ENCODE data around the gene CERT1. TPM values are rescaled to one million over a fixed set of nuclear protein-coding genes. Genes with fewer than 3 reads are reported as not detected.

The CERT1 gene
- total and polyA plus RNA-seq, 9 of the 15 experiments (the other 6 are each of a cell fraction or from before 2014, with no cell fraction given), result 3.4 to 24.7 (median 9.8) TPM

DNA sequence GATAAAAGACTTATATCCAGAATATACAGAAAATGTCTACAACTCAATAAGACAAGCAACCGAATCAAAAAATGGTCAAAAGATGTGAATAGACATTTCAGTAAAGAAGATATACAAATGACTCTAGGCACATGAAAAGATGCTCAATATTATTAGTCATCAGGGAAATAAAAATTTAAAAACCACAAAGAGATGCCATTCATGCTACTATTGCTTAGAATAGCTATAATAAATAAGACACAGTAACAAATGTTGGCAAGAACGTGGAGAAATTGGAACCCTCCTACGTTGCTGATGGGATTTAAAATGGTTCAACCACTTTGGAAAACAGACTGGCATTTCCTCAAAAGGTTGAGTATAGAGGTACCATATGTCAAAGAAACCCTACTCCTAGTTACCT is 40.0 kb upstream of the CERT1 start (continued):
- TF ChIP-seq, protein P1, sequence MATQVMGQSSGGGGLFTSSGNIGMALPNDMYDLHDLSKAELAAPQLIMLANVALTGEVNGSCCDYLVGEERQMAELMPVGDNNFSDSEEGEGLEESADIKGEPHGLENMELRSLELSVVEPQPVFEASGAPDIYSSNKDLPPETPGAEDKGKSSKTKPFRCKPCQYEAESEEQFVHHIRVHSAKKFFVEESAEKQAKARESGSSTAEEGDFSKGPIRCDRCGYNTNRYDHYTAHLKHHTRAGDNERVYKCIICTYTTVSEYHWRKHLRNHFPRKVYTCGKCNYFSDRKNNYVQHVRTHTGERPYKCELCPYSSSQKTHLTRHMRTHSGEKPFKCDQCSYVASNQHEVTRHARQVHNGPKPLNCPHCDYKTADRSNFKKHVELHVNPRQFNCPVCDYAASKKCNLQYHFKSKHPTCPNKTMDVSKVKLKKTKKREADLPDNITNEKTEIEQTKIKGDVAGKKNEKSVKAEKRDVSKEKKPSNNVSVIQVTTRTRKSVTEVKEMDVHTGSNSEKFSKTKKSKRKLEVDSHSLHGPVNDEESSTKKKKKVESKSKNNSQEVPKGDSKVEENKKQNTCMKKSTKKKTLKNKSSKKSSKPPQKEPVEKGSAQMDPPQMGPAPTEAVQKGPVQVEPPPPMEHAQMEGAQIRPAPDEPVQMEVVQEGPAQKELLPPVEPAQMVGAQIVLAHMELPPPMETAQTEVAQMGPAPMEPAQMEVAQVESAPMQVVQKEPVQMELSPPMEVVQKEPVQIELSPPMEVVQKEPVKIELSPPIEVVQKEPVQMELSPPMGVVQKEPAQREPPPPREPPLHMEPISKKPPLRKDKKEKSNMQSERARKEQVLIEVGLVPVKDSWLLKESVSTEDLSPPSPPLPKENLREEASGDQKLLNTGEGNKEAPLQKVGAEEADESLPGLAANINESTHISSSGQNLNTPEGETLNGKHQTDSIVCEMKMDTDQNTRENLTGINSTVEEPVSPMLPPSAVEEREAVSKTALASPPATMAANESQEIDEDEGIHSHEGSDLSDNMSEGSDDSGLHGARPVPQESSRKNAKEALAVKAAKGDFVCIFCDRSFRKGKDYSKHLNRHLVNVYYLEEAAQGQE (IDR thresholded peaks at IDR 0.05; ENCODE audit: borderline replicate concordance), result no peak
- TF ChIP-seq, protein P1 (CRISPR knock-in tag; IDR thresholded peaks at IDR 0.05; ENCODE audit: low read depth), result no peak
- TF ChIP-seq ZC3H11A (IDR thresholded peaks at IDR 0.05; ENCODE audit: low read depth, low read length), result no peak
- no peak for TF ChIP-seq MAFK (IDR thresholded peaks at IDR 0.05; ENCODE audit: low read length)
- TF ChIP-seq, protein P2, sequence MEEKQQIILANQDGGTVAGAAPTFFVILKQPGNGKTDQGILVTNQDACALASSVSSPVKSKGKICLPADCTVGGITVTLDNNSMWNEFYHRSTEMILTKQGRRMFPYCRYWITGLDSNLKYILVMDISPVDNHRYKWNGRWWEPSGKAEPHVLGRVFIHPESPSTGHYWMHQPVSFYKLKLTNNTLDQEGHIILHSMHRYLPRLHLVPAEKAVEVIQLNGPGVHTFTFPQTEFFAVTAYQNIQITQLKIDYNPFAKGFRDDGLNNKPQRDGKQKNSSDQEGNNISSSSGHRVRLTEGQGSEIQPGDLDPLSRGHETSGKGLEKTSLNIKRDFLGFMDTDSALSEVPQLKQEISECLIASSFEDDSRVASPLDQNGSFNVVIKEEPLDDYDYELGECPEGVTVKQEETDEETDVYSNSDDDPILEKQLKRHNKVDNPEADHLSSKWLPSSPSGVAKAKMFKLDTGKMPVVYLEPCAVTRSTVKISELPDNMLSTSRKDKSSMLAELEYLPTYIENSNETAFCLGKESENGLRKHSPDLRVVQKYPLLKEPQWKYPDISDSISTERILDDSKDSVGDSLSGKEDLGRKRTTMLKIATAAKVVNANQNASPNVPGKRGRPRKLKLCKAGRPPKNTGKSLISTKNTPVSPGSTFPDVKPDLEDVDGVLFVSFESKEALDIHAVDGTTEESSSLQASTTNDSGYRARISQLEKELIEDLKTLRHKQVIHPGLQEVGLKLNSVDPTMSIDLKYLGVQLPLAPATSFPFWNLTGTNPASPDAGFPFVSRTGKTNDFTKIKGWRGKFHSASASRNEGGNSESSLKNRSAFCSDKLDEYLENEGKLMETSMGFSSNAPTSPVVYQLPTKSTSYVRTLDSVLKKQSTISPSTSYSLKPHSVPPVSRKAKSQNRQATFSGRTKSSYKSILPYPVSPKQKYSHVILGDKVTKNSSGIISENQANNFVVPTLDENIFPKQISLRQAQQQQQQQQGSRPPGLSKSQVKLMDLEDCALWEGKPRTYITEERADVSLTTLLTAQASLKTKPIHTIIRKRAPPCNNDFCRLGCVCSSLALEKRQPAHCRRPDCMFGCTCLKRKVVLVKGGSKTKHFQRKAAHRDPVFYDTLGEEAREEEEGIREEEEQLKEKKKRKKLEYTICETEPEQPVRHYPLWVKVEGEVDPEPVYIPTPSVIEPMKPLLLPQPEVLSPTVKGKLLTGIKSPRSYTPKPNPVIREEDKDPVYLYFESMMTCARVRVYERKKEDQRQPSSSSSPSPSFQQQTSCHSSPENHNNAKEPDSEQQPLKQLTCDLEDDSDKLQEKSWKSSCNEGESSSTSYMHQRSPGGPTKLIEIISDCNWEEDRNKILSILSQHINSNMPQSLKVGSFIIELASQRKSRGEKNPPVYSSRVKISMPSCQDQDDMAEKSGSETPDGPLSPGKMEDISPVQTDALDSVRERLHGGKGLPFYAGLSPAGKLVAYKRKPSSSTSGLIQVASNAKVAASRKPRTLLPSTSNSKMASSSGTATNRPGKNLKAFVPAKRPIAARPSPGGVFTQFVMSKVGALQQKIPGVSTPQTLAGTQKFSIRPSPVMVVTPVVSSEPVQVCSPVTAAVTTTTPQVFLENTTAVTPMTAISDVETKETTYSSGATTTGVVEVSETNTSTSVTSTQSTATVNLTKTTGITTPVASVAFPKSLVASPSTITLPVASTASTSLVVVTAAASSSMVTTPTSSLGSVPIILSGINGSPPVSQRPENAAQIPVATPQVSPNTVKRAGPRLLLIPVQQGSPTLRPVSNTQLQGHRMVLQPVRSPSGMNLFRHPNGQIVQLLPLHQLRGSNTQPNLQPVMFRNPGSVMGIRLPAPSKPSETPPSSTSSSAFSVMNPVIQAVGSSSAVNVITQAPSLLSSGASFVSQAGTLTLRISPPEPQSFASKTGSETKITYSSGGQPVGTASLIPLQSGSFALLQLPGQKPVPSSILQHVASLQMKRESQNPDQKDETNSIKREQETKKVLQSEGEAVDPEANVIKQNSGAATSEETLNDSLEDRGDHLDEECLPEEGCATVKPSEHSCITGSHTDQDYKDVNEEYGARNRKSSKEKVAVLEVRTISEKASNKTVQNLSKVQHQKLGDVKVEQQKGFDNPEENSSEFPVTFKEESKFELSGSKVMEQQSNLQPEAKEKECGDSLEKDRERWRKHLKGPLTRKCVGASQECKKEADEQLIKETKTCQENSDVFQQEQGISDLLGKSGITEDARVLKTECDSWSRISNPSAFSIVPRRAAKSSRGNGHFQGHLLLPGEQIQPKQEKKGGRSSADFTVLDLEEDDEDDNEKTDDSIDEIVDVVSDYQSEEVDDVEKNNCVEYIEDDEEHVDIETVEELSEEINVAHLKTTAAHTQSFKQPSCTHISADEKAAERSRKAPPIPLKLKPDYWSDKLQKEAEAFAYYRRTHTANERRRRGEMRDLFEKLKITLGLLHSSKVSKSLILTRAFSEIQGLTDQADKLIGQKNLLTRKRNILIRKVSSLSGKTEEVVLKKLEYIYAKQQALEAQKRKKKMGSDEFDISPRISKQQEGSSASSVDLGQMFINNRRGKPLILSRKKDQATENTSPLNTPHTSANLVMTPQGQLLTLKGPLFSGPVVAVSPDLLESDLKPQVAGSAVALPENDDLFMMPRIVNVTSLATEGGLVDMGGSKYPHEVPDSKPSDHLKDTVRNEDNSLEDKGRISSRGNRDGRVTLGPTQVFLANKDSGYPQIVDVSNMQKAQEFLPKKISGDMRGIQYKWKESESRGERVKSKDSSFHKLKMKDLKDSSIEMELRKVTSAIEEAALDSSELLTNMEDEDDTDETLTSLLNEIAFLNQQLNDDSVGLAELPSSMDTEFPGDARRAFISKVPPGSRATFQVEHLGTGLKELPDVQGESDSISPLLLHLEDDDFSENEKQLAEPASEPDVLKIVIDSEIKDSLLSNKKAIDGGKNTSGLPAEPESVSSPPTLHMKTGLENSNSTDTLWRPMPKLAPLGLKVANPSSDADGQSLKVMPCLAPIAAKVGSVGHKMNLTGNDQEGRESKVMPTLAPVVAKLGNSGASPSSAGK (IDR thresholded peaks at IDR 0.05), result no peak
- no peak for TF ChIP-seq ZFP36 (IDR thresholded peaks at IDR 0.05; ENCODE audit: low read depth, low read length, partially characterized antibody)
- TF ChIP-seq SIX5 (IDR thresholded peaks at IDR 0.05; ENCODE audit: borderline replicate concordance in 1 of 2, insufficient read depth in 1 of 2, low read depth in 1 of 2, low read length in 2 of 2), result no peak
